Islet of Langerhans (tissue), 1 donor: ENCODE results near the gene PLA2G4F.

Experiments
- FAIRE-seq: peaks from one replicate; lab custom pipeline; 2011; peaks lifted over from hg19 to GRCh38; lab: Jason Lieb, UNC

The PLA2G4F gene, protein sequence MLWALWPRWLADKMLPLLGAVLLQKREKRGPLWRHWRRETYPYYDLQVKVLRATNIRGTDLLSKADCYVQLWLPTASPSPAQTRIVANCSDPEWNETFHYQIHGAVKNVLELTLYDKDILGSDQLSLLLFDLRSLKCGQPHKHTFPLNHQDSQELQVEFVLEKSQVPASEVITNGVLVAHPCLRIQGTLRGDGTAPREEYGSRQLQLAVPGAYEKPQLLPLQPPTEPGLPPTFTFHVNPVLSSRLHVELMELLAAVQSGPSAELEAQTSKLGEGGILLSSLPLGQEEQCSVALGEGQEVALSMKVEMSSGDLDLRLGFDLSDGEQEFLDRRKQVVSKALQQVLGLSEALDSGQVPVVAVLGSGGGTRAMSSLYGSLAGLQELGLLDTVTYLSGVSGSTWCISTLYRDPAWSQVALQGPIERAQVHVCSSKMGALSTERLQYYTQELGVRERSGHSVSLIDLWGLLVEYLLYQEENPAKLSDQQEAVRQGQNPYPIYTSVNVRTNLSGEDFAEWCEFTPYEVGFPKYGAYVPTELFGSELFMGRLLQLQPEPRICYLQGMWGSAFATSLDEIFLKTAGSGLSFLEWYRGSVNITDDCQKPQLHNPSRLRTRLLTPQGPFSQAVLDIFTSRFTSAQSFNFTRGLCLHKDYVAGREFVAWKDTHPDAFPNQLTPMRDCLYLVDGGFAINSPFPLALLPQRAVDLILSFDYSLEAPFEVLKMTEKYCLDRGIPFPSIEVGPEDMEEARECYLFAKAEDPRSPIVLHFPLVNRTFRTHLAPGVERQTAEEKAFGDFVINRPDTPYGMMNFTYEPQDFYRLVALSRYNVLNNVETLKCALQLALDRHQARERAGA

GRCh38 chr15:42156243-42156922 is at the start of gene PLA2G4F:
Gene PLA2G4F, minus strand, starts transcription at chr15:42156636. Its CDS starts 87 bp downstream, at chr15:42156549.
- no peak for FAIRE-seq

GRCh38 chr15:42203891-42204290 is 47.5 kb upstream of the PLA2G4F start:
- no peak for FAIRE-seq

GRCh38 chr15:42202653-42203052 is 46.2 kb upstream of the PLA2G4F start:
- no peak for FAIRE-seq

- FAIRE-seq, result no peak
These were observed 45.4 kb upstream of the PLA2G4F start for GRCh38 chr15:42201801-42202200.

GRCh38 chr15:42199126-42199525 is 42.7 kb upstream of the PLA2G4F start:
- no peak for FAIRE-seq

DNA sequence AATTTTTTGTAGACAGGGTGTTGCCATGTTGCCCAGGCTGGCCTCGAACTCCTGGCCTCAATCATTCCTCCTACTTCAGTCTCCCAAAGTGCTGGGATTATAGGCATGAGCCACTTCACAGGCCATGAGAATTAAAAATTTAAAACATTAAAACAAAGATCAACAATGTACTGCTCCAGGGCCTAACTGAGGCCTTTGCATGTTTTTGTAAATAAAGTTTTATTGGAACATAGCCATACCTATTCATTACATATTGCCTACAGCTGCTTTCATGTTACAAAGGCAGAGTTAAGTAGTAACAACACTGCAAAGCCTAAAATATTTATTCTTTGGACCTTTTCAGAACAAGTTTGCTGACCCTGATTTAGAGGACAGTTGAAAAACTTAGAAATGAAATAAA is 42.1 kb upstream of the PLA2G4F start:
- FAIRE-seq, result no peak

GRCh38 chr15:42194513-42194912 is 38.1 kb upstream of the PLA2G4F start:
- FAIRE-seq, result no peak

DNA sequence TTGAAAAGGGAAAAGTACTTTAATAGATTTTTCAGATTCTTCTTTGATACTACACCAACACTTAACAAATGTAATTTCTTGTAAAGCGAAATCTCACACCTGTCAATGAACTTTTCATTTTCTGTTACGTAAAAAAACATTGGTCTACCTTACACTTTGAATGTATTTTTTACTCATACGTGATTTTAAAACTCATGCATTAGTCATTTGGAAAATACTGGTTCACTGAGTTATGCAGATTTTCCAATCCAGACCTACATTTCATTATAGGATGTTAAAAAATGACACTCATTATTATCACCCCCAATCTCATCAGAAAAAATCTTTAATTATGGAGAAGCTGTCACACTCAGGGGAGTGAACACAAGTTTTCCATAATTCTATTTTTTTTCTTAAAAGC is 36.9 kb upstream of the PLA2G4F start:
- FAIRE-seq, result no peak

GRCh38 chr15:42191610-42192346 is 35.3 kb upstream of the PLA2G4F start:
- FAIRE-seq, result no peak

DNA sequence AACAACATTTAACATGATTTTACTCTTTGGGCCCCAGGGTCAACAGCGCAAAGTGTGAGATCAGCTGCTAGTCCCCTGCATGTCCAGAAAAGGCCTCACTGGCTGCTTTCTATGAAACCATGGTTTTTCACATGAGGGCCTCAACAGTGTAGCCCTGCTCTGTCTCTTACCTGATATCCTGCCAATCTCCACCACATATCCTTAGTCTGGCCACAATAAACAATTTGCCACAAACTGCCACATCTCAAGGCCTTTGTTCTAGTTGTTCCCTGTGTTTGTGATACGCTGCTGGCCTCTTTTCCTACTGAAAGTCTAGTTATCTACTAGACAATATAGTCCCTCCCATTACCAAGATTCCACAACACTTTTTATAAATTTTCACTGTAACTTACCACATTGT is 33.9 kb upstream of the PLA2G4F start:
- FAIRE-seq, result no peak

GRCh38 chr15:42185801-42186200 is 29.4 kb upstream of the PLA2G4F start:
- FAIRE-seq, result no peak

- no peak for FAIRE-seq
These were observed 28.3 kb upstream of the PLA2G4F start for GRCh38 chr15:42184736-42185135.

DNA sequence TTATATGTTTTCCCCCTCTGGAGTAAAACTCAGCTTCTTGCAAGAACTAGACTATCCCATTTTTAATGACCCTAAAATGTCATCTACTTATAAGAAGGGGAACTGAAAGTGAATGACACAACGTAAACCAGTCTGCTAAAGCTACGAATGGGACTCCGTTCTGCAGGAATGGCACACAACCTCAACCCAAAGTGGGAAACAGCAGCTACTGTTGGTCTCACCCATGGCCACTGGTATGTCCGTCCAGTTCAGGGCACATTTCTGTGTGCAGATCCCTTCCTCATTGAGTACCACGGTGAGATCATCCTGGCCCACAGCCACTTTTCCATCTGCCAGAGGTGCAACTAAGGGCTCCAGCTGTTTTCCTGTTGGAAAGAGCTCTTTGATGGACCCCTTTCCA is 27.9 kb upstream of the PLA2G4F start:
- FAIRE-seq, result no peak

DNA sequence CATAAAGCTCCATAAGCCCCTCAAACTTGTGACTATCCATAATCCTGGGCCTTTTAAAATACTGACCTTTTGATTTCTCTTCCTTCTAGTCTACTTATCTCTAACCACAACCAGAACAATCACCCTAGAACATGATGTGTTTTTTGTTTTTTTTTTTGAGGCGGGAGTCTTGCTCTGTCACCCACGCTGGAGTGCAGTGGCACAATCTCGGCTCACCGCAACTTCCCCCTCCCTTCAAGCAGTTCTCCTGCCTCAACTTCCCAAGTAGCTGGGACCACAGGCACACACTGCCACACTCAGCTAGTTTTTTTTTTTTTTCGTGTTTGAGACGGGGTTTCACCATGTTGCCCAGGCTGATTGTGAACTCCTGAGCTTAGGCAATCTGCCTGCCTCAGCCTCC is 26.5 kb upstream of the PLA2G4F start:
- no peak for FAIRE-seq

DNA sequence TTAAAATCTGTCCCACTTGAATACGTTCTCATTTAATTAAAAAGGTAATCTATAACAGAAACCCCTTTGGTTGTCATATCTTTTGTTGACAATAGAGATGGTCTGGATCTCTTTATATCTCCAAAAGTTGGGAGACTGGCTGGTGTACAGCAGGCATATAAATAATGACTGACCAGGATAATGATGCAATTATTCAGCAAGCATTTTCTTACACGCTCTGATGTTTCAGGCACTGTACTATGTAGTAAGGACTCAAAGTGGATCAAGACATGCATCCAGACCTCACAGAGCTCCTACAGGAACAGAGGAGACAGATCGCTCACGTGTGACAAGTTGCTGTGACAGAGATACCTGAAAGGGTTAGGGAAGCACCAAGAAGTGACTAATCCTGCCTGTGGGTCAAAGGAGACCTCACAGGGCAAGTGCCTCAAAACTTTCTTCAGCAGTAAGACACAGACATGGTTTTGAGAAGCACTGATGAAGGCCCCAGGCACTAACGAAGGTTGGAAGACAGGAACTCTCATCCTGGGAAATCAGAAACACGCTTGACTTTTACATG is 26.0 kb upstream of the PLA2G4F start:
- no peak for FAIRE-seq

GRCh38 chr15:42178056-42178455 is 21.6 kb upstream of the PLA2G4F start:
- FAIRE-seq, result no peak

GRCh38 chr15:42175671-42176070 is 19.2 kb upstream of the PLA2G4F start:
- FAIRE-seq, result no peak

DNA sequence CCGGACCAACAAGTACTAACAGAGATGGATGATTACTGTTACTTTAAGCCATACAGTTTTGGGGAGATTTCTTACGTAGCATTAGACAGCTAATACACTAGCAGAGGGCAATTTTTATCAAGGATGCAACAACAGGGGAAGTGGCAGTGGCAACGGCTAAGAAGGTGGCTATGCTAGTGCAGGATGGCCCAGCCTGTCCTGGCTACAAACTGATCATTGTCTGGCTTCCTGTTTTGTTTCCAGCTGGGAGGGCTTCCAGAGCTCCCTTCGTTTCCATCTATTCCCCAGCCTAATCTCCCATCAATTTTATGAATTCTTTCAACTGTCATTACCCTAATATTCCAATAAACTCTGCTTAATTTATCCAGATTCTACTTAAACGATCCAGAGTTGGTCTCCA is 16.0 kb upstream of the PLA2G4F start:
- no peak for FAIRE-seq

DNA sequence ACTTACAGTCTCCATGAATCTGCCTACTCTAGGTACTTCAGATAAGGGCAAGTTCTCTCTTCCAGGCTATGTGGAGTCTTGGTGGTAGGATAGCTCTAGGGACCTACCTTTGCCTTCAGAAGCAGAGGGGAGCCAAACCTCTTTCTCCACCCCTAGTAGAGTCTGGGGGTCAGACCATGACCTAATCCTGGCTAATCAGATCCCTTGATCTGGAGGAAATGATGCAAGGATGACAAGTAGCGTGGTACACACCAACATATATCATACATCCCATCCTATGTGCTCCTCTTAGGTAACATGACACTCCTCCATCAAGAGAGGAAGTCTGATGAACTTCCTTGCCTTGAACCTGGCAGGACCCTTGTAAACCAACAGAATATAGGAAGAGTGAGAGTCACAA is 15.4 kb upstream of the PLA2G4F start:
- no peak for FAIRE-seq

DNA sequence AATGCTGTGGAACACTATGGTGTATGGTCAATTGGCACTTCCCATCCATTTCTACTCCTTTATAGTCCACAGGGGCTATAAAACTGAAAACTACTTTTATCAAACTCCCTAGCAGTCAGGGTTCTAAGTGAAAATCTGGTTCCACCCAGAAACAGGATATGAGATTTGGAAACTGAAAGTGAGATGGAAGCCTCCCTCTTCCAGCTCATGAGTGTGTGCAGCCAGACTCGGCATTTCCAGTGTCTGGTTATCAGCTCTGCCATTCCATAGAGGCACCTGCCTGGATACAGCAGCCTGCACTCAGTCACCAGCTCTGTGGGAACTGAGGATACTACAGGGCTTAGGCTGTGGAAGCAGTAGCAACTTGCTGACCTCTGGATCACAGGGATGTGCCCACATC is 14.7 kb upstream of the PLA2G4F start:
- no peak for FAIRE-seq

- no peak for FAIRE-seq
These were observed 9.9 kb upstream of the PLA2G4F start for GRCh38 chr15:42166225-42166940.
